ENCODE results near the gene GBA3.

DNA sequence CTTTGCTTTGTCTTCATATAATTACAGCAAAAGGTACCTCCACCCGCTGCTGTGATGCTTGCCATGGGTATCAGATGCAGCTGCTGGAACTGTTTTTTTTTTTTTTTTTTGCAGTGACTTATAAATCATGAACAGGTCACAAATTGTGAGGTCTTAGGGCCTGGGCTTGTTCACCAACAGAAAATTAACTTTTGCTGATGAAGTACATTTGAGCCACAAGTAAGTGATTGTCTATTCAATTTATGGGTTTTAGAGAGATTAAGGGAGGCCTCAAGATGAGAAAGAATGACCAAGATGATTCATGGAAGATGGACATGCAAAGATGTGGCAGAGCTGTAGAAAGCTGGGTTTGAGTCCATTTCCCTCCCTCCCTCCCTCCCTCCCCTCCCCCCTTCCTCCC lies 18.0 kb upstream of the GBA3 start:
- TF ChIP-seq, protein P1, sequence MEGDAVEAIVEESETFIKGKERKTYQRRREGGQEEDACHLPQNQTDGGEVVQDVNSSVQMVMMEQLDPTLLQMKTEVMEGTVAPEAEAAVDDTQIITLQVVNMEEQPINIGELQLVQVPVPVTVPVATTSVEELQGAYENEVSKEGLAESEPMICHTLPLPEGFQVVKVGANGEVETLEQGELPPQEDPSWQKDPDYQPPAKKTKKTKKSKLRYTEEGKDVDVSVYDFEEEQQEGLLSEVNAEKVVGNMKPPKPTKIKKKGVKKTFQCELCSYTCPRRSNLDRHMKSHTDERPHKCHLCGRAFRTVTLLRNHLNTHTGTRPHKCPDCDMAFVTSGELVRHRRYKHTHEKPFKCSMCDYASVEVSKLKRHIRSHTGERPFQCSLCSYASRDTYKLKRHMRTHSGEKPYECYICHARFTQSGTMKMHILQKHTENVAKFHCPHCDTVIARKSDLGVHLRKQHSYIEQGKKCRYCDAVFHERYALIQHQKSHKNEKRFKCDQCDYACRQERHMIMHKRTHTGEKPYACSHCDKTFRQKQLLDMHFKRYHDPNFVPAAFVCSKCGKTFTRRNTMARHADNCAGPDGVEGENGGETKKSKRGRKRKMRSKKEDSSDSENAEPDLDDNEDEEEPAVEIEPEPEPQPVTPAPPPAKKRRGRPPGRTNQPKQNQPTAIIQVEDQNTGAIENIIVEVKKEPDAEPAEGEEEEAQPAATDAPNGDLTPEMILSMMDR (IDR thresholded peaks at IDR 0.05) = no peak
- TF ChIP-seq POLR2A (IDR thresholded peaks at IDR 0.05) = no peak

Data from esophagus squamous epithelium (tissue), 4 donors.